CD4-positive, alpha-beta T cell treated with Interleukin-4 for 1 hour (primary cell): Measurements from ENCODE around the gene EXOC6B.
"Not testable (repeated sequence)": the region's sequence is repeated elsewhere in the genome, so short reads cannot be mapped to it uniquely, and the experiment has no call there.

Source experiments
- DNase-seq, 2 donors: peaks; one replicate each; pipeline ENCODE4 v3.0.0-alpha.2; 2020 to 2022

The EXOC6B gene

DNA sequence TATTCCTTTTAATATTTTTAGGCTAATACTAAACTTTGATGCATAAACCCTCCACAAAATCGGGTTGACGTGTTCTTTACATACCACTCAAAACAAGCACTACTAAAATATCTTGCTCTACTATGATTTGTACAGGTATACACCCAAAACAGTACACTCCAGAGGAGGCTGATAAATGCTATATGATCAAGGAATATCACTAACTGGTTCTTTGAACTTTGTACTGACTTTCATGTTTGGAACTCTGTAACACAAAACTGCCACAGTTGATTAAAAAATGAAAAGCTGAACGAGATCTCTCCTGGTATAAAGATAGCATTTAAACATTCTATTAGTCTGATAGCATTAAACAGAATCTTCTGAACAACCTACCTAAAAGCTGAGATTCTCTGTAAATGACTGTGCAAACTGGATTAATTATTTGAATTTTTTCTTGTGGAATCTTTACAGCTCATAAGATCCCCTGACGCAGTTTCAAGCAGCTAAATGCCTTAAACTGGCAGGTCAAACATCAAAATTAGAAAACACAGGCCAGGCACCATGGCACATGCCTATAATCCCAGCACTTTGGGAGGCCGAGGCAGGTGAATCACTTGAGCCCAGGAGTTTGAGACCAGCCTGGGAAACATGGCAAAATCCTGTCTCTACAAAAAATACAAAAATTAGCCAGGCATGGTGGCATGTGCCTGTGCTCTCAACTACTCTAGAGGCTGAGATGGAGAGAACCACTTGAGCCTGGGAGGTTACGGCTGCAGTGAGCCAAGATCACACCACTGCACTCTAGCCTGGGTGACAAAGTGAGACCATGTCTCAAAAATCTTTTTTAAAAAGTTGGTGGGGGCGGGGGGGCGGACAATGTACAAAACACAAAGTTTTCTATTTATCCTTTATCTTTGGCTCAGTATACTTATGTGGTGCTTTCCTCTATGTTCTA, 150.6 kb downstream of the EXOC6B start:
- DNase-seq: no peak

DNA sequence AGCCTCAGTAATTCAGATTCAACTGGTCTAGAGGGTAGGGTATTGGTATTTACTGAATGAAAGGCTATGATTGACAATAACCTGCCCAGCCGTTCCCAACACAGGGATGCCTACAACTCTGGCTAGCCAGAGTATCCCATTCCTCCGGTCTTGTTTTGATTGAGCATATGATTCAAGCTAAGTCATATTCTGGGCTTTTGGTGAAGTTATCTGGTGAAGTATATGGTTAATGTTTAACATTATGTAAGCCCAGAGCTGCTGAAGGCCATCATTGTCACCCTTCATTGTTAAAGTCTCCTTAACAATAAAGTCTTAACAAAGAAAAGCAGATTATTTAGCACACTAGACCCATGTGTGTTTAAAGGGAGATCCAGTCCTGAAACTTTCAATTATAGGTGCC, 152.6 kb downstream of the EXOC6B start:
- DNase-seq: no peak

GRCh38 chr2:72669121-72669520, 156.7 kb downstream of the EXOC6B start:
- DNase-seq: no peak

DNA sequence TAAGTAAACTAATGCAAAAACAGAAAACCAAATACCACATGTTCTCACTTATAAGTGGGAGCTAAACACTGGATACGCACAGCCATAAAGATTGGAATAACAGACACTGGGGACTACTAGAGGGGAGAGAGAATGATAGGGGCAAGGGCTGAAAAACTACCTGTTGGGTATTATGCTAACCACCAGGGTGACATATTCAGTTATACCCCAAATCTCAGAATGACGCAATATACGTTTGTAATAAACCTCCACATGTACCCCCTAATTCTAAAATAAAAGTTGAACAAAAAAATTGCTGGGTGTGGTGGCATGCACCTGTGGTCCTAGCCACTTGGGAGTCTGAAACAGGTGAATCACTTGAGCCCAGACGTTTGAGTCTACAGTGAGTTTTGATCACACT, 157.2 kb downstream of the EXOC6B start:
- DNase-seq: no peak

- no peak for DNase-seq
These were observed 160.4 kb downstream of the EXOC6B start for GRCh38 chr2:72665448-72665847.

DNA sequence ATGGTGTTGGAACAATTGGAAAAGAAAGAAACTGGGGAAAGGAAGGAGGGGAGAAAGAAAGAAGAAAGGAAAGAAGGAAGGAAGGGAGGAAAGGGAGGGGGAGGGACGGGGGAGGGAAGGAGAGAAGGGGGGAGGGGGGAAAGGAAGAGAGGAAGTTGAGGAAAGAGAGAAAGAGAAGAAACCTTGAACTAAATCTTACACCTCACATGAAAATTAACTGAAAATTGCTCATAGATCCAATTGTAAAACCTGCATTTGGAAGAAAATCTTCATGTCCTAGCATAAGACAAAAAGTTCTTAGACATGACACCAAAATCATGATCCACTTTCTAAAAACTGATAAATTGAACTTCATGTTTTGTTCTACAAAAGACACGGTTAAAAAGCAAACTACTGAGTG, 163.8 kb downstream of the EXOC6B start:
- DNase-seq: no peak

DNA sequence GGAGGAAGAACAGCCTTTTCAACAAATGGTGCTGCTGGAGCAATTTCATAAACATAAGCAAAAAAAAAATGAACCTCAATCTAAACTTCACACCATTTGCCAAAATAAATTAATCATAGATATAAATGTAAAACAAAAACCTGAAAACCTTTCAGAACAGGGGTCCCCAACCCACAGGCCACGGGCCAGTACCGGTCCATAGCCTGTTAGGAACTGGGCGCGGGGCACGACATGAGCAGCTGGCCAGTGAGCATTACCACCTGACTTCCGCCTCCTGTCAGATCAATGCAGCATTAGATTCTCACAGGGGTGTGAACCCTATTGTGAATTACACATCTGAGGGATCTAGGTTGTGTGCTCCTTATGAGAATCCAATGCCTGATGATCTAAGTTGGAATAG, 176.0 kb downstream of the EXOC6B start:
- no peak for DNase-seq

DNA sequence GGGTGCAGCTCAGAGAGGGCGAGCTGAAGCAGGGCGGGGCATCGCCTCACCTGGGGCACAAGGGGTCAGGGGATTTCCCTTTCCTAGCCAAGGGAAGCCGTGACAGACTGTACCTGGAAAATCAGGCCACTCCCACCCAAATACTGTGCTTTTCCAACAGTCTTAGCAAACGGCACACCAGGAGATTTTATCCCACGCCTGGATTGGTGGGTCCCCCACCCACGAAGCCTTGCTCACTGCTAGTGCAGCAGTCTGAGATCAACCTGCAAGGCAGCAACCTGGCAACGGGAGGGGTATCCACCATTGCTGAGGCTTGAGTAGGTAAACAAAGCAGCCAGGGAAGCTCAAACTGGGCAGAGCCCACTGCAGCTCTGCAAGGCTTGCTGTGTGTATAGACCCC, 184.6 kb downstream of the EXOC6B start:
- DNase-seq: not testable (repeated sequence)

- DNase-seq: no peak
These were observed 187.1 kb downstream of the EXOC6B start for GRCh38 chr2:72638600-72639211.

- no peak for DNase-seq
These were observed 189.6 kb downstream of the EXOC6B start for GRCh38 chr2:72636210-72636609.

GRCh38 chr2:72630767-72631166, 195.1 kb downstream of the EXOC6B start:
- no peak for DNase-seq

GRCh38 chr2:72629062-72629461, 196.8 kb downstream of the EXOC6B start:
- no peak for DNase-seq

GRCh38 chr2:72627083-72627482, 198.8 kb downstream of the EXOC6B start:
- no peak for DNase-seq

DNA sequence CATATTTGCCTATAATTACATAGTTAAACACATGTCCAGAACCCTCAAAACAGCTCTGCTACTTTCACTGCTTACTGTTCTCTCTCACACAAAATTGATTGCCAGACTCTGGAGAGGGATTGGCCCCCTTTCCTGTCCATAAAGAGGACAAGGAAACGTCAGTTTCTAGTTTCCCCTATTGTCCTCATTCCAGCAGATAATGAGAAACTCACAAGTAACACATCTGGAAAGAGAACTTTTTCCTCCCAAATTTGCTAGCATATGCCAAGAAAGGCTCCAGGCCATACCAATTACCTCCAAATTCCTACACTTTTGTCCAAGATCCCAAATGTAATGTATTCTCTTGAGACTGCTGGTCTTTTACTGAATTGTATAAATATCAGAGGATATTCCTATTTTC, 200.5 kb downstream of the EXOC6B start:
- no peak for DNase-seq

GRCh38 chr2:72623481-72623880, 202.4 kb downstream of the EXOC6B start:
- DNase-seq: no peak

GRCh38 chr2:72619626-72620025, 206.2 kb downstream of the EXOC6B start:
- no peak for DNase-seq

GRCh38 chr2:72613931-72614330, 211.9 kb downstream of the EXOC6B start:
- no peak for DNase-seq

GRCh38 chr2:72612614-72613160, 213.1 kb downstream of the EXOC6B start:
- DNase-seq: no peak

DNA sequence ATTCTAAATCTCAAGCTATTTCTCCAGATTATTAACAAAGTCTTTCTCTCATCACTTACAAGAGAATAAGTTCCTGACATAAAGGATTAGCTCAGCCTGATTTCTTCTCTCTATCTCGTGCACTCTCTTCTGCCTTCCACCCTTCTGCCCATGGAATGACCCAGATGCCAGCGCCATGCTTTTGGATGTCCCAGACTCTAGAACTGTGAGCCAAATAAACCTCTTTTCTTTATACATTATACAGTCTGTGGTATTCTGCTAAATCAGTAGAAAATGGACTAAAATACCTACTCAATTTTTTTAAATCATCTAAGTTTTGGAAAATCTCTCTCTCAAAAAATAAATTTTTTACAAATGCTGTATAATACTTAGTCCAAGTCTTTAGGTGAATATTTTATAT, 218.6 kb downstream of the EXOC6B start:
- no peak for DNase-seq

DNA sequence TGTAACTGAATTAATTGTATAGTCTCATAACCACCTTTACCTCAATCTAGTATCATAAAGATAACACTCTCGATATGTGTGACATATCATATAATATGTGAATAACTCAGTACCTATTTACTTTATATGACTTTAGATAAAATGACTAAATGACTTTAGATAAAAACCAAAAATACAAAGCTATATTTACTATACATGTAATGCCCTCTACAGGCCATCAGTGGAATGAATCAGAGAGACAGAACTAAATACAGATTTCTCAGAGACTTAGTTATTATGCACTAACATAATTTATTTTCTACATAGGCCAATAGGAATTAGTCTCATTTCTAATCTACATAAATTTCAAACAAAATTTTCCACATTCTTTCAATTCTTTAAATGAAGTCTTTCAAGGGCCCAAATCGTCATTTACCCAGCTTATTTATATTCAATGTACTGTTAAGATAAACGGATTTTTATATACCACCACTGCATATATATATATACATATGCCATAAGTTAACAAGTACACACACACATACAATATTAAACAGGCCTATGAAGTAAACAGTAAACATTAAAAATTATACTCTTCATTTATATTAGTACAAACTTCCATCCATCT, 219.9 kb downstream of the EXOC6B start:
- DNase-seq: no peak

- DNase-seq: no peak
These were observed 221.4 kb downstream of the EXOC6B start for GRCh38 chr2:72604468-72604867.

- no peak for DNase-seq
These were observed 222.4 kb downstream of the EXOC6B start for GRCh38 chr2:72603481-72603880.

- DNase-seq: no peak
These were observed 223.1 kb downstream of the EXOC6B start for GRCh38 chr2:72602711-72603110.

DNA sequence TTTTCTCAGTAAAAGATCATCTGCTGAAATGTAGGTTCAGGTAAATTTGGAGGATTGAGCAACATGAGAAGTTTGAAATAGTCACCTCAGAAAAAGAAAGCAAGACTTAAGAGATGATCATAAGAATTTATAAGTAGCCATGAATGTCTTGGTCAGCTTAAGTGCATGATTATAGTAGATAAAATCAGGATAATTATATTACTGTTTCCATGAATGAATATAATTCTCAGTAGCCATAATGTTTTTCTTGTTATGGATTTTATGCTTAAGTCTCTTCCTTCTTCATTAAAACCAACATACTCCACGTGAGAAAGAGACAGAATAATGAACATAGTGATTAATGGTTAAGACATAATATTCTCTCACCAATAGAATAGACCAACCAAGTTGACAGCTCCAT, 223.7 kb downstream of the EXOC6B start:
- no peak for DNase-seq
